ENCODE data around the gene PLPP1.

PLPP1 gene

DNA sequence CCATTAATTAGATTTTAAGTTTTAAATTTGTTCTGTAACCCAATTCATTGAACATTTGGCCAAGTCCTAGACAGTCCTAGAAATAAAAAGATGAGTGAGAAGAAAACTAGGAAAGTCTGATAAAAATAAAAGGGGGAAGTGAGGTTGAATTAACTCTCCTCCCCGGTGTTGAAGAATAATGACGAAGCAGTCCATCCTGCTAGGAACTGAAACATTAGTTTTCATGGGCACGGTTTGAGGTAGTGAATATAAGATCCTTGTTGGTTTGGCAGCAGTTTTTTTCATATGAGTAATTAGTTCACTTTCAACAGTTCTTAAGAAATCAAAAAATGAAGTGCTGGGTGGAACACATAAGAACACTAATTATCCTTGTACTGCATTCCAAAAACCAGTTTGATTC lies 123.9 kb downstream of the PLPP1 start:
- no peak for DNase-seq (ENCODE audit: low read depth in 2 of 2, low spot score in 1 of 2)

DNA sequence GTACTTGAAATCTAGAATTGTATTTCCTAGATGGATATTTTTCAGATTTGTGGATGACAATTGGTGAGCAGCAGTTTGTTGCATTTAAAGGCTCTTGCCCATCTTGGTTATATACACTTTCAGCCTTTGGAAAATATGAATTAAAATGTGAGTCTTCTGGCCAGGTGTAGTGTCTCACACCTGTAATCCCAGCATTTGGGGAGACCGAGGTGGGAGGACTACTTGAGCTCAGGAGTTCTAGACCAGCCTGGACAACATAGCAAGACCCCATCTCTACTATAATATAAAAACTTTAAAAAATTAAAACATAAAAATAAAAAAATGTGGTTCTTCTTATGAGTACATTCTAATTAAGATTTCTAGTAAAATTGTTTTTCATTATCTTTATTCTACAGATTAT lies 125.0 kb downstream of the PLPP1 start:
- DNase-seq (ENCODE audit: low read depth in 2 of 2, low spot score in 1 of 2), result no peak

DNA sequence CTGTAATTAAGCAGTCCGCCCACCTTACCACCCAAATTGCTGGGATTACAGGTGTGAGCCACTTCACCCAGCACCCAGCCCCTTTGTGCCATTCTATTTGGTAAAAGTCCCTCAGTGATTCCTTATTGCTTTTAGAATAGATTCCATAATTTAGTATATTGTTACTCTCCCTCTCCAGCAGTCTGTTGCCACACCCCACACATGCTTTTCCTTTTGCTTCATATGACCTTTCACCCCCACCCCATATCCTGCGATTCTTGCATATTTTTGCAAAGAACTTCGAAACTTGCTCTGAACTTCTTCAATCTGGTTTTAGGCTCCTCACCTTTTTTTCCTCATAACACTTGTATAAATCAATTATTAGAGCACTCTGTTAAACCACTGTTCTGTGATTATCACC lies 126.8 kb downstream of the PLPP1 start:
- DNase-seq (ENCODE audit: low read depth in 2 of 2, low spot score in 1 of 2), result no peak

DNA sequence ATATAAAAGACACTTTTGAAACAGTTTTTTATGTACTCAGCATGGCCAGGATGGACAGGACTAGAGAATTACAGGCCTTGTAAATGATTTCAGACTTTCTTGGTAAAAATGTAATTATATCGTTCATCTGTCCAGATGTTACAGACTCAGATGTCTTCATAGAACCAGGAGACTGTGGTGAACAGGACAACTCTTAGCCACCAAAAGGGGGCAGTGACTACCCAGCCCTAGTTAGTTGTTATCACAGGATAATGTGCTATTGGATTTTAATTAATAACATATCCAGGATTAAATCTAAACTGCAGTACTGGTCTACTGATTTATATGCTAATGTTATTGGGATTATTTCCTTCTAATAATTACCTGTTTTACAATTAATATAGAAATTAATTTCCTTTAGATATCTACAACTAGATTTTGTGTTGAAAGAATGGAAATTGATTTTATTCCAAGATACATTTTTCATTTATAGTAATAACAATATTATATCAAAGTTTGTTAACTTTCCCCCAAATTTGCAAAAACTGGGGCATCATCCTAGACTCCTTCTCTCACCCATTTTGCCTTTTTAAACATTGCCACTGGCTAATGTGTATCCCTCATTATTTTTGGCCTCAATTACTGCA lies 127.6 kb downstream of the PLPP1 start:
- no peak for DNase-seq (ENCODE audit: low read depth in 2 of 2, low spot score in 1 of 2)

DNA sequence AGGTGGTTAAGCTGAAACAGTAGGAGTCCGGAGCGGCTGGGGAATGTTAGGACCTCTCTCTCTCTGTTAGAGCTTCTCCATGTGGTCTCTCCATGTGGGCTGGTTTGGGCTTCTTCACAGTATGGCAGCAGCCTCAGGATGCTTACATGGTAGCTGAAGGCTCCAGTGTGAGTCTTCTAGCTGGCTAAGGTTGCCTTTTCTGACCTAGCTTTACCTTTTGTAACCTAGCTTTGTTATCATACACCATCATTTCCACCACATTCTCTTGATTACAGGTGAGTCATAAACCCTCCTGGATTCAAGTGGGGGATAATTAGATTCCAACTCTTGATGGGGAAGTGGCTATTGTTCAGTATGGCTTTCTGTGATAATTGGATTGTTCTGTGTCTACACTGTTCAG lies 128.5 kb downstream of the PLPP1 start:
- no peak for DNase-seq (ENCODE audit: low read depth in 2 of 2, low spot score in 1 of 2)

DNA sequence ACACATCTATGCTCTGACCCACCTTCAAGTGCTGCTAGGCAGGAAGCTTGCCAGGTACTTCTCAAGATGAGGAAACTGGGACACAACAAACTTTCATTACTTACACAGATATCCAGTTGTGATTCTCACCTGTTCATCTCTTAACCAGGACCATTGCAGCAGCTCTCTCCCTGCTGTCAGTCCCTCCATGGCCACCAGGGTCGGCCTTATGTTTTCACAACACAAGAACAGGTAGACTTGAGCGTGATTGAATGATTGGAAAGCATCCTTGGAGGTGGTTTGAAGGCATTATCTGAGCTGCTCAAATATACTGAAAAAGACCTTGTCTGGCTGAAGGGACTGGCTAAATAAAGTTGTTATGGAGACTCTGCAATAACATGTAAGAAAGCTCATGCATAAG lies 132.6 kb downstream of the PLPP1 start:
- DNase-seq (ENCODE audit: low read depth in 2 of 2, low spot score in 1 of 2), result no peak

DNA sequence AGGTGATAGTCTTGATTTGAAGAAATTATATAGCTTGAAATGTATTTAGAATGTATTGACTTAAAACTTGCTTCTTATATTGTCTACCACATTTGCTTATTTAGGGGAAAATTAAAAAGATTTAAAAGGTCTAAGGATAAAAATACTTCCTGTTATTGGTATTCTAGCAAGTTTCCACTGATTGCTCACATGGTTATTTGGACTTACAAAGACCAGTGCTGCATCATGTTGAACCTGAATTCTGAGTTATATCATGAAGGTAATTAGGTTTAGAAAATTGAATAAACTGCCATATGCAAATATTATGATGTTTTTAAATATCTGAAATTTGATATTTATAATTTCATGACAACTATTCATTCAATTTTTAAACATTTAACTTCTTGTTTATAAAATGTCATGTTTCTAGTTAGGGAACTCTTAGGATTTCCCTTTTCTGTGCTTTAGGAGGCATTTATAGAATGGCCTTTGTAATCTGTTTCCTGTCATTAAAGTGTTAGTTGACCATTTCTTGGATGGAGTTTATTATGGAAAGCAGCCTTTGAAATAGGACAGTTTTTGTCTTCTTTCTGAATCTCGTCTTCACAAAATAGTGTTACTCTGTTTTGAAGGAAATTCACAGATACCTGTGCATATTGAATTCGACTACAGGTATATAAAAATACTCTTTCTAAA lies 141.1 kb downstream of the PLPP1 start:
- DNase-seq (ENCODE audit: low read depth in 2 of 2, low spot score in 1 of 2), result no peak

DNA sequence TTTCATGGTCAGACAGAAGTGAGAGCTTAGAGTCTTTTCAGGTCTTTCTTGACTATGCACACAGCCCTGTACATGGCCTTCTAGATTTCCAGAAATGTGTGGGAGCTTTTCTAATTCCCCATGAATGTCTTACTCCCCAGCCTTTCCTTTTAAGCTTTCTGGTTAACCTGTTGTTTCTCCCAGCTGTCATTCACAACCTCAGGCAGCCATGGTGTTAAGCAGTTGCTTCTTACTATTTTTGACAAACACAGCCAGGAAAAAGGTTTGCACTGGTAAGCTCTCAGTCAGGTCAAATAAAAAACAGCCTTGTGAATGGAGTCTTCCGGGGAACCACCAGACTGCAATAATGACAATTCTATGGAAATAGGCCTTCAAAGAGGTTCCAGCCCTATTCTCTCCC lies 142.1 kb downstream of the PLPP1 start:
- no peak for DNase-seq (ENCODE audit: low read depth in 2 of 2, low spot score in 1 of 2)

DNA sequence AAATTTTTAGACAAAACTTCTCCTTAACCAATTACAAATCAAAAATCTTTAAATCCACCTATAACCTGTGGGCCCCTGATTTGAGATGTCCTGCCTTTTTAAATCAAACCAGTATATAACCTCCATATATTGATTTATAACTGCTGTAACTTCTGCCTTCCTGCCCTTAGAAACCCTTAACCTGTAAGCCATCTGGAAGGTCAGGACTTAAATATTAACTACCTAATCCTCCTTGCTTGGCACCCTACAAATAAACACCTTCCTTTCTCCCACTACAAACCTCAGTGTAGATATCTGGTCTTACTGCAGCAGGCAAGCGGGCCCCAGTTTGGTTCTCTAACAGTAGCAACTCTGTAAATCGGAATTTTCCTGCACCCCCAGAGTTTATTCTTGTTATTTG lies 143.1 kb downstream of the PLPP1 start:
- DNase-seq (ENCODE audit: low read depth in 2 of 2, low spot score in 1 of 2), result no peak

DNA sequence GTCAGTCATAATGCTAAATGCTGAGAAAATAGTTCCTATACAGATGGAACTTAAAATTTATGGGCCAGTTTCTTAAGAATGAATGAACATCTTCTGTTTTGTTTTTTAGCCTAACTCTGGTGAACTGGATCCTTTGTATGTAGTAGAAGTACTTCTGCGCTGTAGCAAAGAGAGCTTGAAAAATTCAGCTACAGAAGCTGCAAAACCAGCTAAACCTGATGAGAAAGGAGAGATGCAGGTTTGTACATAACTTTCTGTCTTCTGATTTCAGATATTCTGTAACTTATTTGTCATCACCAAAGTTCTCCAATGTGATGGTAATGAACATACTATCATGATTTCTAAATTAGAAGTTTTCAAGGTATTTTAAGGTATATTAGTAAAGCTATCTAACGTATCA lies 146.9 kb downstream of the PLPP1 start:
- DNase-seq (ENCODE audit: low read depth in 2 of 2, low spot score in 1 of 2), result no peak

DNA sequence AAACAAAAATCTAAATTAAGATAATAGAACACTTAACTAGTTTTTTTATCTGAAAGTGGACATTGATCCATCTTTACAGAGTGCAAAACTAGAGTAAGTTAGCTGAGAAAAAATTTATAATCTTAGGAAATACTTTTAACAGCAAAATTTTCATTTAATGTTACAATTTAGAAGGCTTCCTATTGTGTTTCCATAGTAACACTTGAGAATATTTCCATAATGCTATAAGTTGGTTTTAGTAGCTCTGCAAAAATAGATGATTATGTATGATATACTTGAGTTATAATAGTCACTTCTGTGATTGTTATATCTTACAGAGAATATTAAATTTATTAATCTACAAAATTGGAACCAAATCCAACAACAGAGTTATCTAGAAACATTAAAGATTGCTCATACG lies 148.4 kb downstream of the PLPP1 start:
- no peak for DNase-seq (ENCODE audit: low read depth in 2 of 2, low spot score in 1 of 2)

DNA sequence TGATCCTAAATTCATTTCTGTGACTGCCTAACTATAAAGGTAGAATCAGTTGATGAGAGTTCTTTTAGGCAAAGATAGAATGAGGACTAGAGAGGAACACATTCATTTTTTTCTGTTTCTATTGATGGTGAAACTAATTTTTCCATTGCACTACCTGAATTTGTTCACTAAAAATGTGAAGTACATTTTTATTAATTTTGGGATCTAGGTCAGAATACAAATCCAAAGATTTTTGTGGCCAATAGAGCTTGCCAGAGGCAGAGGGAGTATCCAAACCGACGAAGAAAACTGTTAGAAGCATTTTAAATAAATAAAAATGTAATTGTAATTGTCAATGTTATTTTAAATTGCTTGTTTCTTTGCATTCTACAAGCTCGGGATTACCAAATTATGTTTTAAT lies 148.9 kb downstream of the PLPP1 start:
- no peak for DNase-seq (ENCODE audit: low read depth in 2 of 2, low spot score in 1 of 2)

DNA sequence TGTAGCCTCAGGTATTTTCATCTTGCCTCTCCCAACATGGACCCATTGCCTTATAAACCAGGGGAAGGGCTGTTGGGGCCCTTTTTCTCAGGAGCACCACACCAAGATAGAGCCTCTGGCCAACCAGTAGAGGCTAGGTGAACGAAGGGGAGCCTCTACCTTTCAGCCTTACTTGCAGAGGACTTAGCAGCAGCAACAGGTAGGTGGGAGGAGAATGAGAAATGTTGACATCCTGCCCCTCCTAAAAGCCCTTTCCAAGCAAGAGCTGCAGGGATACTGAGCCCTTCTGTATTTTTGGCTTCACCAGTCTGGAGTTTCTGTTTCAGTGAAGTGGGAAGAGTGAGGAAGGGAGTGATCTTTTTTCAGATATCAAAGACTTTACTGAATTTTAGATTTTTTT lies 149.5 kb downstream of the PLPP1 start:
- DNase-seq (ENCODE audit: low read depth in 2 of 2, low spot score in 1 of 2), result no peak

DNA sequence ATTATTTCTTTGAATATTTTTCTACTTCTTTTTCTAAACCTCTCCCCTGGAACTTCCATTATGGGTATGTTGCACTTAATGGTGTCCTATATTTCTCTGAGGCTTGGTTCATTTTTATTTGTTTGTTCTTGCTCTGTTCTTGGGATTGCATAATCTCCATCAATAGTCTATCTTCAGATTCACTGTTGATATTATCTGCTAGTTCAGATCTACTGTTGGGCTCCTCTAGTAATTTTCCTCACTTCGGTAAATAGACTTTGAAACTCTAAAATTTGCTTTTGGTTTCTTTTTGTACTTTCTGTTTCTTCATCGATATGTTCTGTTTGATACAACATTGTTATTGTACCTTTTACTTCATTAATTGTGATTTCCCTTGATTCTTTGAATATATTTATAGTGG lies 150.7 kb downstream of the PLPP1 start:
- DNase-seq (ENCODE audit: low read depth in 2 of 2, low spot score in 1 of 2), result no peak

DNA sequence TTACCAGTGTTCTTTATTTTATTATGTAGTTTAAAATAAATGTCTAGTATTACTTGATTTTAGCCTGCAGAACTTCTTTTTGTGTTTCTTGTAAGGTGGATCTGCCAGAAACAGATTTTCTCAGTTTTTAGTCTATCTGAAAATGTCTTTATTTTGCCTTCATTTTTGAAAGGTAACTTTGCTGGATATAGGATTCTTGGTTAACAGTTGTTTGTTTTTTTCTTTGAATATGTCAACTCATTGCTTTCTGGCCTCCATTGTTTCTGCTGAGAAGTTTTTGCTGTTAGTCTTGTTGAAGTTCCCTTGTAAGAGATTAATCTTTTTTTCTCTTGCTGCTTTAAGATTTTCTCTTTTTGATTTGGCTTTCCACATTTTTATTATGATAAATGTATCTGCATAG lies 151.5 kb downstream of the PLPP1 start:
- no peak for DNase-seq (ENCODE audit: low read depth in 2 of 2, low spot score in 1 of 2)

DNA sequence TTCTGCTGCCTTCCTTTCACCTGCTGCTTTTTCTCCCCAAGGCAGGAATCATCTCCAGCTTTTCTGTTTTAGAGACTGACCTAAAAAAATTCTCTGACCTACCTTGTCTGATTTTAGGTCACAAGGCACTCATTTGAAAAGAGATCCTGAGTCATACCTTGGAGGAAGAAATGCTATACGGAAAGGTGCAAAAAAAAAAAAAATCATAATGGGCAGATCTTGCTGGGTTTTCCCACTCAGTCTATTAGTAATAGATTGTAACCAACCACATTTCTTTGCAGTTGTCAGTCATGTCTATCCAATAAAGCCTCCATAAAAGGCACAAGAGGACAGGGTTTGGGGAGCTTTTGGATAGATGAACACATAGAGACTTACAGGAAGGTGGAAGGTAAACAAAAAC lies 157.0 kb downstream of the PLPP1 start:
- no peak for DNase-seq (ENCODE audit: low read depth in 2 of 2, low spot score in 1 of 2)

All from stimulated activated CD8-positive, alpha-beta memory T cell treated with anti-CD3 and anti-CD28 coated beads, Interleukin-4, amount 100 ng/mL, for 1 hour (primary cell).